GM19324 (cell line): ENCODE results near the gene TTLL8.

Source experiments
- ATAC-seq: cut with Tn5 transposase; IDR thresholded peaks from one replicate; pipeline ENCODE4 v1.9.1; 2021; ENCODE audit warnings: mild to moderate bottlenecking, moderate library complexity; ENCODE audit not compliant: unreplicated experiment, low FRiP score

Gene TTLL8

DNA sequence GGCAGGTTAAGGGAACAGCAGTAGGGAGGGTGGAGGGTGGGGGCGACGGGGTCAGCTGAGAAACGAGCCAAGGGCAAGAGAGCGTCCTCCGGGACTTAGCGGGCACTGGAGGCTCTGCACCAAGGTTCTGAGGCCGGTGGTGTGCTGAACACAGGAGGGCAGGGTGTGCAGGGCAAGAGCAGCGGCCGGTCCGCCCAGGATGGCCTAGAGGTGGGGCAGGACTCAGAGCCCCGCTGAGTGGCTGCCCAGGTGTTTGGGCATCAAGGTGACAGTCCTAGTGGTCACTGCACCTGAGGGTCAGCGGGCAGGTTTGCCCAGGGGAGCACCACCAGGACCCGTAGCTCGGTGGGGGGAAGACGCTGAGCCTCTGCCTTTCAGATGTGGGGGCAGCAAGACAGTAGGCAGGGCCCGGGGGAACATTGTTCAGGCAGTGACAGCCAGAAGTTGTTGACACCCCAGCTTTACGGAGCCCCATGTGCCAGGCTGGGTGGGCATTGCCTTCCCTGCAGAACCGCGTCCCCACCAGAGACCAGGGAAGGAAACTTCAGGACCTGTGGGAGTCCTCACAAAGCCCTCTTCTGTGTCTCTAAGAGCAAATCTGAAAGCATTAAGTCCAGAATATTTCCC is 4.5 kb upstream of the TTLL8 start:
- no peak for ATAC-seq

GRCh38 chr22:50061824-50062355 is 3.8 kb upstream of the TTLL8 start:
- no peak for ATAC-seq

GRCh38 chr22:50061141-50061823 is 3.2 kb upstream of the TTLL8 start:
- ATAC-seq, result no peak

DNA sequence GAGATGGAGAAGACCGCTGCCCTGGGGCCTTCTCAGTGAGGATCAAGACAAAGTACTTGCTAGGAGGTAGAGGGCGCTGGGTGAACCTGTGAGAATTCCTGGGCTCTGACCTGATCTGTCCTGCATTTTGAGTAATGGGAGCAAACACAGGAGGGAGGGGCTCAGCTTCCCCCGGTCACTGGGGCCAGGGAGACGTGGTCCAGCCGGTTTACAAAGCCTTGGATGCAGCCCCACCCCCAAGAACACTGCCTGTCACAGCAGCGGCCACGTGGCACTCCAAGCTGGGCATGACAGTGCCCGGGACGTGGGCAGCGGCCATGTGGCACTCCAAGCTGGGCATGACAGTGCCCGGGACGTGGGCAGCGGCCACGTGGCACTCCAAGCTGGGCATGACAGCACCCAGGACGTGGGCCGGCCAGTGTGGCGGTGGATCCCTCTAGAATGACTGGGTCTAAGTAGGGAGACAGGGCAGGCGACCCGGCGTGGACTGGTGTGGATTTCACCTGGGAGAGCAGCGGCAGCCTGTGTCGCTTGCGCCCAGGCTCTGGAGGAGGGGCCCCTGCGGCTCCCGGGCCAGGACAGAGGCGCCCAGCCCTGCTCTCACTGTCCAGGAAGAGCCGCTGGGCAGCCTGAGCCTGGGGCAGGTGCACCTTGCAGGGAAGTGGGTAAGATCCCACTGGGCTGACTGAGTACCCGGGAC is 2.5 kb upstream of the TTLL8 start:
- no peak for ATAC-seq

DNA sequence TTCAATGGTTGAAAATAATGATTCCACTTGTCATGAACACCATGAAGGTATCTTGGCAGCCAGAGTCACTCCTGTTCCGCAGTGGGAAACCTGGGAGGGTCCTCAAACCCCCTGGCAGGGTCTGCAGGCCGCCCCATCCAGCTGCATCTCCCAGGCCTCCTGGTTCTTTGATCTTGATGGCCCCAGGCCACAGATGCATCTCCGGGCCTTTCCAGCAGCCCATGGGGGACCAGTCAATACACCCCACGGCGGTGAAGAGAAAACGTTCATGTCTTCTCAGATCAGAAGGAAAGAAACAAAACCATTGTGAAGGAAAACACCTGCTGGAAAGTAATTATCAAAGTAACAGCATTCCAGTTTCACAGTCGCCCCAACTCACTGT is 1.8 kb upstream of the TTLL8 start:
- ATAC-seq, result no peak

GRCh38 chr22:50058906-50059880 is 1.1 kb upstream of the TTLL8 start:
- no peak for ATAC-seq

DNA sequence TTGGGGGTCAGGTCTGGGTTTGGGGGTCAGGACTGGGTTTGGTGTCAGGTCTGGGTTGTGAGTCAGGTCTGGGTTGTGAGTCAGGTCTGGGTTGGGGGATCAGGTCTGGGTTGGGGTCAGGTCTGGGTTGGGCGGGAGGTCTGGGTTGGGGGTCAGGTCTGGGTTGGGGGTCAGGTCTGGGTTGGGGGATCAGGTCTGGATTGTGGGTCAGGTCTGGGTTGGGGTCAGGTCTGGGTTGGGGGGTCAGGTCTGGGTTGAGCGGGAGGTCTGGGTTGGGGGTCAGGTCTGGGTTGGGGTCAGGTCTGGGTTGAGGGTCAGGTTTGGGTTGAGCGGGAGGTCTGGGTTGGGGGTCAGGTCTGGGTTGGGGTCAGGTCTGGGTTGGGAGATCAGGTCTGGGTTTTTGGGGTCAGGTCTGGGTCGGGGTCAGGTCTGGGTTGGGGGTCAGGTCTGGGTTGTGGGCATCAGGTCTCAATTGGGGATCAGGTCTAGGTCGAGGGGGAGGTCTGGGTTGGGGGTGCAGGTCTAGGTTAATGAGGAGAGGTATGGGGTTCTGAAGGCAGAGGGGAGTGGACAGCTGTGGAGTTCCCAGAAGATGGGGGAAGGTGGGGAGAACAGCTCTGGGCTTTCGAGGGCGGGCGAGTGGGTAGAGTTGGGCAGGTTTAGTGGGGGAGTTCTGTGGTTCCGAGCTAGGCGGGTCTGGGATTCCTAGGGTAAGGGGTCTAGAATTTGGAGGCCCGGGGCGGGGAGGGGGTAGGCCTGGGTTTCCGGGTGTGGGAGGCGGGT is 629 bp downstream of the TTLL8 start:
- no peak for ATAC-seq

GRCh38 chr22:50056214-50056972 is 1.7 kb downstream of the TTLL8 start:
- no peak for ATAC-seq

- no peak for ATAC-seq
These were observed 4.2 kb downstream of the TTLL8 start for GRCh38 chr22:50053861-50054260.

DNA sequence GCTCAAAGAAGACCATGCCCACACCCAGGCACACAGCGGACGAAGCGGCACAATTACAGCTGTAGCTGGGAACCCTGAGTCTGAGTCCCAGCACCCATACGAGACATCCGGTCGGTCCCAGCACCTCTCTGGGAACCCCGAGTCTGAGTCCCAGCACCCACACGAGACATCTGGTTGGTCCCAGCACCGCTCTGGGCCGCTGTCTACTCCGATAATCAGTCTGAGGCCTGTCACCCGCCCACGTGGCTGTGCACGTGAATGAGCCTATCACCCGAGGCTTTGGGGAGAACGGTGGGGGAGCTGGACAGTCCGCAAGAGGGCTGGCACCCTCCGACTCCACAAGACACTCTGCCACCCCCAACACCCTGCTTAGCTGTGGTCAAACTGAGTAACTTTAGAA is 6.2 kb downstream of the TTLL8 start:
- ATAC-seq, result no peak

GRCh38 chr22:50049299-50050195 is 8.6 kb downstream of the TTLL8 start:
- ATAC-seq, result no peak

DNA sequence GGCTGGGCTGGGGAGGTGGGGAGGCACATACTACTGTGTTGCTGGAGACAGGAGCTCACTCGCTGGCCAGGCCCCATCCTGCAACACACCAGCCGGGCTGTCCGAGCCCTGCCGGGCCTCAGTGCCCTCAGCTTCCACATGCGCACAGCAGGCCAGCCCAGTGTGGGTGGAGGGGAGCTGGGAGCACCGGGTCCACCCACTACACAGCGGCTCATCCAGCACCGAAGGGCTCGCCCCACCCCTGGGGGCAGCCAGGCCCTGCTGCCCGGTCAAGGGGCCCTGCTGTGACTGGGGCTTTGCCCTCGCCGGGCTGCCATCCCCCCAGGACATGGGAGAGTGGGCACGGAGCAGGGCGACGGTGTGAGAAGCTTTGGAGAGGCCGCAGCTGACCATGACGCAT is 9.3 kb downstream of the TTLL8 start:
- ATAC-seq, result no peak

DNA sequence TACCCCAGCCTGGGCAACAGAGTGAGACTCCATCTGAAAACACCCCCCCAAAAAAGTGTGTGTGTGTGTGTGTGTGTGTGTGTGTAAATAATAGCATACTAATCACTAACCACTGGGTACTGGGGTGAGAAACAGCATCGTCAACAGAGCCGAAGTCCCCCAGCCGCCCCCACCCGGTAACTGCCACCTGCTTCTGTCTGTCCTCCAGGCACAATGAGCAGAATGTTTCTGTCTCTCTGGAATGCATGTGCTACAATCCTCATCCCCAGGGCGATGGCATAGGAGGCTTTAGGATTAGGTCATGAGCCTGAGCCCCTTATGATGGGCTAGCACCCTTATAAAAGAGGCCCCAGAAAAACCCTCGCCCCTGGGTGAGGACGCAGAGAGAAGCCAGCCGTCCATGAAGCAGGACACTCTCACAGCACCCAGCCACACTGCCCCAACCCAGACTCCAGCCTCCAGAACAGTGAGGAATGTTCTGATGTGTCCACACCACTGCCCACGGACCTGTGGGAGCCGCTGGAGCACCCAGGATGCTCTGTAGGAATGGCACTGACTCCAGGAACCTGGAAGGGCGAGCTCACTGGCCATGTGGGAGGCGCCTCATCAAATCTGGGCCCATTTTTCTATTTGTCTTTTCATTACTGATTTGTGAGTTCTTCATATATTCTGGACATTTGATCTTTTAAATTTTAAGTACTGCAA is 9.9 kb downstream of the TTLL8 start:
- ATAC-seq, result no peak

- ATAC-seq, result no peak
These were observed 10.8 kb downstream of the TTLL8 start for GRCh38 chr22:50047346-50047745.

DNA sequence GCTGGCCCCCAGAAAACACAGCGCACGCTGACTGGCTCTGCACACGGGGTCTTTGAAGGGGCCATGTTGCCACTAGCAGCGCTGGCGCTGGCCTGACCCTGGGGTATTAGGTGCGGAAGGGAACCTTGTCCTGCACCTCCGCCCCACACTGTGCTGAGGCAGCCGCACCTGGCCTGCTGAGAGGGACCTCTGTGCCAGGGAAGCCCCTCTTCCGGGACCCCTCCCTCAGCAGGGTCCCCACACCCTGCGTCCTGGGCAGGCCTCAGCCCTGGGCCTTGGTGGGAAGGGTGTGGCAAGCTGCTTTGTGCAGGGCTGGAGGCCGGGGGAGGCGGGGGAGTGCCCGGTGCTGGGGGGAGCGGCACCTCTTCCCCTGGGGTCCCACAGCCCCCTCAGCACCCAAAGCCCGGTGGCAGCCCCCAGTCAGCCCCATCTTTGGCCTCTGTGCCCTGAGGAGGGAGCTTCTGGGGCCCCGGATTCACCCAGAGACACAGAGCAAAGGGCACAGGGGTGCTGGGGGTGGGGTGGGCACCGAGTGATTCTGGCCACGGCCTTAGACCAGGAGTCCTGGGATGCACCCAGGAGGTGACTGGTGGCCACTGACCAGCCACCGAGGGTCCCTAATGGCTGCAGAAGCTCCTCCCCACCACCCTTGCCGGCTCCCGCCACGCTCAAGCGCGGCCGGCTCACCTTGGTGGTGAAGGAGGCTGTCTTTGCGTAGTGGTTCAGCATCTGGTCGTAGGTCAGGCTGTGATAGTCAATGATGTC is 11.4 kb downstream of the TTLL8 start:
- ATAC-seq, result no peak

DNA sequence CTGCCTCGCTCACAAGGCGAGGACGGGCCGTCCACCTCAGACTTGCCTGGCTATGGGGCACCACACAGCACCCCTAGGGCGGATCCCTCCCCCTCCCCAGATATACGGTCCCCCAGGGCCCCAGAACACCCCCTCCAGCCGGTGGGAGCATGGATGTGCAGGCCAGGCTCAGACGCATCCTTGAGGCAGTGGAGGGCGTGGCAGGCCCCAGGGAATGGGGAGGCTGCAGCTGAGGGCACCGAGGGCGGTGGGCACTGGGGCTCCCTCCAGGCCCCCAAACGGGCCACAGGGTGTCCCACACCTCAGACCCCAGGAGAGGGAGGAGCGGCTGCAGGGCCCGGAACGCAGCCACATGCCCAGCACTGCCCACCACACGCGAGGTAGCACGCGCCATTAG is 12.1 kb downstream of the TTLL8 start:
- ATAC-seq, result no peak
